NCI-H1417 (cell line): Measurements from ENCODE around the gene NR2E3.
"Not testable (repeated sequence)": the region's sequence is repeated elsewhere in the genome, so short reads cannot be mapped to it uniquely, and the experiment has no call there.

Source experiments
- DNase-seq, 3 experiments: peaks; one replicate each; lab custom pipeline; 2025; lab: John Stamatoyannopoulos, UW

The NR2E3 gene

DNA sequence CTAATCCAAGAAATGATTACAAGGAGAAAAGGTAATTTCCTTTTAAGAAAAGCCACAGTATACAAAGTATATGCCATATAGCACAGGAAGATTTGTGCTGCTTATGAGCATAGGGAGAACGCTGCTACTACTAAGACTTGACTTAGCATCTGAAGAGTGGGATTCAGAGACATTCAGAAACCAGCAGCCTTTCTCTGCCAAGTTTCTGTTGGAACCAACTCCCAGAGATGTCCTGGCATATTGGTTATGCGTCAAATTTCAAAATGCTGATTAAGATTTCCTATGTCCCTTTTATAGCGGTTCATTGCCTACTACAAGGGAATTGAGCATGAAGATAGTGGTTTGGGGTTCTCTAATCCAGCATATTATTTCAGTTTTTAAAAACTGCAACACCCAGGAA lies 4.9 kb downstream of the NR2E3 start:
- DNase-seq: no peak

GRCh38 chr15:71817351-71817750 lies 7.0 kb downstream of the NR2E3 start:
- no peak for DNase-seq

GRCh38 chr15:71820127-71820526 lies 9.8 kb downstream of the NR2E3 start:
- DNase-seq: no peak

DNA sequence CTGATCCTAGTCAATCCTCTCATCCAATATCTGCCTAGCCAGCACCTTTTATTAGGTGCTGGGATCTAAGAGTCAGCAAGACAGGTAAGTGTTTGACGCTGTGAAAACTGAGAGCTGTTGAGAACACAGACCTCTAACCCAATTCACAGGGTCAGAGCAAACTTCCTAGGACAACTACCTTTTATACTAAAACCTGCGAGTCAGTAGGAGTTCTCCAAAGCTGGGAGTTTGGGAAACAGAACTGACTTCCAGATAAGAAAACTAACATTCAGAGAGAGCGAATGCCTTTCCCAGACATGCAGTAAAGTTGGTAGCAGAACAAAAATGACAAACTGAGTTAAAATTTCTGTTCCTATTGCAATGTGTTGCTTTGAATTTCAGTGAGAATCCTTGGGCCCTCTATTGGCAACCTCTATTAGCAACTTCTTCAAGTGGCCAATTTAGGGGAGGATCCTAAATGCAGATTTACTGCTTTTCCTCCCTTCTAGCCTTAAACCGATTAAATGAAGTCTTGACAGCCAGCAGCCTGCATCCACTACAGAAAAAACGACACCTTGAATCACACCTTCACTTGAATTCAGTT lies 11.3 kb downstream of the NR2E3 start:
- no peak for DNase-seq

DNA sequence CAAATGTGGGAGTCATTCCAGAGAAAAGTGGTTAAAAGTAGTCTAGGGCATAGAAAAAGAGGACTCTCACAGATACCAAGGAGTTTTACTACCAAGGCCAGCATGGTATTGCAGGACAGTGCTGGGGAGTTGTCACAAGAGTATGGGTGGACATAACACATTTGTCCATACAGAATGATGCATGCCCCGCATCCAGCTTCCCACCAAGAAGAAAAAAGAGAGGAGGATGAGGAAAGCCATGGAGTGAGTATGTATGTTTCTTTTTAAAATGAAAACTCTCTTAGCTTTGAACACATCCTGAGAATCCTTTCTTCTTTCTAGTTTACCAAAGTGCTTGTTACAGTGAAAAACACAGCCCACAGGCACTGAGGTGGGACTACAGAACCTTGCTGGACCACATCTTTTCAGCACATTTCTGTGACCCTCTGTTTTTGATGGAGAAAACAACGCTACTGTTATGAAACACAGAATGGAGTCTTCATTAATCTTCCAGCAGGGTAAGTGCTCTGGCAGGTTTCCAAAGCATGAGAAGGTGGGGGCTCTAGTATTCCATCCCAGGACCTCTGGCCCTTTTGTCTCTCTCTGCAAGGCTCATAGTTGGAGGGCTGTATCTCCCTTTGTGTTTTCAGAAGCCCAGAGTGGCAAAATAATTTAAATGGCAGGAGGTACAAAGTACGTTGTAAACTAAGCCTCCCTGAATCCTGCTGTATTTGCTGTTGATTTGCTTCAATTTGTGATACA lies 12.7 kb downstream of the NR2E3 start:
- DNase-seq: no peak

GRCh38 chr15:71823801-71824200 lies 13.4 kb downstream of the NR2E3 start:
- no peak for DNase-seq

DNA sequence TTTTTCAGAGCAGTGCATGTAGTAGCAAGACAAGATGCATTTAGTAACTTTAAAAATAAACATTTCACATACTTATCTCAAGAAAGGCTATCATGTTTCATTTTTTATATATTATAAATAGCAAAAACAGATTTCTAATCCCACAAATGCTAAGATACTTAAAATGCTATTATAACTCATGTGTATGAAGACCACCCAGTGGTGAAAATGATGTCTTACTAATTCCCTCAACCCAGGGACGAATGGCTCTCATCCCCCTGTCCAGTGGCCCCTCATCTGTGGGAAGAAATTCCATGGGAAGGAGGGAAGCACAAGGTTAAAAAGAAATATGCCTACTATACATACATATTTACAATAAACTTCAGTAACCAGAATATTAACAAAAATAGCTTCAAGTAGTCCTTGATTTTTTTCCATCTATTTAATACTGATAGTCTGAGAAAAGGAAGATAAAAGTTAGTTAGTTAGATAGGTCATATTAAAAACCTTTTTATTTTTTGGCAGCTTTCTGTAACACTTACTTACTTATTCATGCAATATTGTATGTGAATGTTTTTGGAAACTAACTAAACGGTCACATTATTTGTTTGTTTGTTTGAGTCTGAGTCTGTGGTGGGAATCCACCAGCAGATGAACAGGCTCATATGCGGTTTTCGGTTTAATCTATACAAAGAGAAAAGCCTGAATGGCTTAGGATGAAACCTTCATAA lies 14.8 kb downstream of the NR2E3 start:
- no peak for DNase-seq

DNA sequence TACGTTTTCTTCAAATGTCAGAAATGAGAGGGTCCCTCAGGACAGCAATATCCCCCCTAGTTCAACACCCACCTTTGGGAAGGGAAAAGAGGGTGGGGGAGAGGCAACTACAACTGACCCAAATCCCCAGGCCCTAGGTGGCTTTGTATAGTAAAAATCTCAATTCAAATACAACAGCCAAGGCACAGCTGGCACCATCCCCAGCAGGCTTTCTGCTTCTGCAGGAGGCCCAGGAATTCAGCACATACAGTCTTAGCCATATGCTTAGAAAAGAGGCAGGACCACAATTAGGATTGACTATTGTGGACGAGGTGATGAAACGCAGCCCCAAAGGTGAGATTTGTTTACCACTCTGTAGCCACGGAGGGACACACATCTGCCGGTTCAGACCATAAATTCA lies 15.8 kb downstream of the NR2E3 start:
- no peak for DNase-seq

DNA sequence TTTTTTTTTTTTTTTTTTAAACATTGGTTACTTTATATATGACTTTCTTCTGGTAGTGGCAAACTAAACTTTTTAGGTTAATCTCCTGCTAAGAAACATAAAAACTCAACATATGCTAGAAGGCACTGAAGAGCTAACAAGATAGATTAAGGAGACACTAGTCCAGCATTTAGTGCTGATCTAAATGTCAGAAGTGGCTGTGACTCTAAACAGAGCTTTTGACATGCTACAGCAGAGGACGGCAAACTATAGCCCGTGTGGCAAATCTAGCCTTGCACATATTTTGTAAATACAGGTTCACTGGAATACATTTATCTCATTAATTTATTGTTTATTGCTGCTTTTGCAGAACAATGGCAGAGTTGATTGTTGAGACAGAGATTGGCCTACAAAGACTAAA lies 20.6 kb downstream of the NR2E3 start:
- DNase-seq: no peak

DNA sequence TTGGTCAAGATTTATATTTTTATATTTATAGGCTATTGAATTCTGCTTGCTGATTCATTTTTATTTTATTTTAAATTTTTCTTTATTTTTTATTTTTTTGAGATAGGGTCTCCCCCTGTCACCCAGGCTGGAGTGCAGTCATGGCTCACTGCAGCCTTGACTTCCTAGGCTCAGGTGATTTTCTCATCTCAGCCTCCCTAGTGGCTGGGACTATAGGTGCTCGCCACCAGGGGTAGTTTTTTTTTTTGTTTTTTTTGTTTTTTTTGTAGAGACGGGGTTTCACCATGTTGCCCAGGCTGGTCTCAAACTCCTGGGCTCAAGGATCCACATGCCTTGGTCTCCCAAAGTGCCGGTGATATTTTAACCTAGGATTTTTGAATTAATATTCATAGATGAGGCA lies 31.2 kb downstream of the NR2E3 start:
- DNase-seq: no peak

- DNase-seq: no peak
Observed at GRCh38 chr15:71844916-71845315, 34.6 kb downstream of the NR2E3 start.

GRCh38 chr15:71853543-71853942 lies 43.2 kb downstream of the NR2E3 start:
- DNase-seq: no peak

DNA sequence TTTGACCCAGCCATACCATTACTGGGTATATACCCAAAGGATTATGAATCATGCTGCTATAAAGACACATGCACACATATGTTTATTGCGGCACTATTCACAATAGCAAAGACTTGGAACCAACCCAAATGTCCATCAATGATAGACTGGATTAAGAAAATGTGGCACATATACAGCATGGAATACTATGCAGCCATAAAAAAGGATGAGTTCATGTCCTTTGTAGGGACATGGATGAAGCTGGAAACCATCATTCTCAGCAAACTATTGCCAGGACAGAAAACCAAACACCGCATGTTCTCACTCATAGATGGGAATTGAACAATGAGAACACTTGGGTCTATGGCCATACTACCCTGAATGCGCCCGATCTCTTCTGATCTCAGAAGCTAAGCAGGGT lies 47.9 kb downstream of the NR2E3 start:
- not testable (repeated sequence) for DNase-seq
